Measurements from ENCODE around the gene VBP1.

DNA sequence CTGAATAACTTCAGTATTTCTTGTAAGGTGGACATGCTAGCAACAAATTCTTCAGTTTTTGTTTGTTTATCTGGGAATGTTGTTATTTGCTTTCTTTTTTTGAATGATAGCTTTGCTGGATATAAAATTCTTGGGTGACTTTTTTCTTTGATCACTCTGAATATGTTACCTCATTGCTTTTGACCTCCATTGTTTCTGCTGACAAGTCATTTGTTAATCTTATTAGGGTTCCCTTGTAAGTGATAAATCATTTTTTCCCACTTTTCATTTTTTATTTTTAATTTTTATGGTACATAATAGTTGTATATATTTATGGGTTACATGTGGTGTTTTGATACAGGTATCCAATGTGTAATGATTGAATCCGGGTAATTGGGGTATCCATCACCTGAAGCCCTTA is 54.7 kb downstream of the VBP1 start:
- TF ChIP-seq ZNF274 (IDR thresholded peaks at IDR 0.05; ENCODE audit: low read length) = no peak
- TF ChIP-seq ZNF274 (tag by site-specific recombination; IDR thresholded peaks at IDR 0.05; ENCODE audit: borderline replicate concordance) = no peak
- no peak for TF ChIP-seq ZNF114 (tag by site-specific recombination; IDR thresholded peaks at IDR 0.05)
- TF ChIP-seq, protein P1, sequence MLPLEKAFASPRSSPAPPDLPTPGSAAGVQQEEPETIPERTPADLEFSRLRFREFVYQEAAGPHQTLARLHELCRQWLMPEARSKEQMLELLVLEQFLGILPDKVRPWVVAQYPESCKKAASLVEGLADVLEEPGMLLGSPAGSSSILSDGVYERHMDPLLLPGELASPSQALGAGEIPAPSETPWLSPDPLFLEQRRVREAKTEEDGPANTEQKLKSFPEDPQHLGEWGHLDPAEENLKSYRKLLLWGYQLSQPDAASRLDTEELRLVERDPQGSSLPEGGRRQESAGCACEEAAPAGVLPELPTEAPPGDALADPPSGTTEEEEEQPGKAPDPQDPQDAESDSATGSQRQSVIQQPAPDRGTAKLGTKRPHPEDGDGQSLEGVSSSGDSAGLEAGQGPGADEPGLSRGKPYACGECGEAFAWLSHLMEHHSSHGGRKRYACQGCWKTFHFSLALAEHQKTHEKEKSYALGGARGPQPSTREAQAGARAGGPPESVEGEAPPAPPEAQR (tag by site-specific recombination; IDR thresholded peaks at IDR 0.05) = no peak
